Osteoblast (primary cell): ENCODE measurements around the gene RGS17. TPM values are rescaled to one million over a fixed set of nuclear protein-coding genes. Genes with fewer than 3 reads are reported as not detected.
A peak's percentile ranks its signal among the peaks of the same experiment; 100 is the strongest.

Experiments used
- DNase-seq: peaks from one replicate; pipeline ENCODE4 v3.0.0; 2011; ENCODE audit warnings: low spot score, mixed read lengths; ENCODE audit not compliant: insufficient read length; ENCODE audit errors: missing footprints
- H2AFZ ChIP-seq: 2 replicates; pipeline ENCODE4 v1.6.0; 2011; ENCODE audit warnings: mild to moderate bottlenecking, low read length
- H3K27ac ChIP-seq: 2 replicates; pipeline ENCODE4 v1.5.1; 2011; ENCODE audit warnings: mild to moderate bottlenecking, low read depth, low read length, moderate library complexity
- H3K27me3 ChIP-seq: 2 replicates; pipeline ENCODE4 v1.6.0; 2012; ENCODE audit warnings: mild to moderate bottlenecking, control low read depth, inconsistent platforms, low read length, moderate library complexity; ENCODE audit not compliant: insufficient read depth
- H3K36me3 ChIP-seq: 2 replicates; pipeline ENCODE4 v1.5.1; 2011; ENCODE audit warnings: mild to moderate bottlenecking, low read length, control low read depth, moderate library complexity; ENCODE audit not compliant: insufficient read depth
- H3K4me1 ChIP-seq: 2 replicates; pipeline ENCODE4 v1.5.1; 2011; ENCODE audit warnings: mild to moderate bottlenecking, low read length, control low read depth, moderate library complexity; ENCODE audit not compliant: insufficient read depth
- H3K4me2 ChIP-seq: 2 replicates; pipeline ENCODE4 v1.6.0; 2011; ENCODE audit warnings: mild to moderate bottlenecking, low read length; ENCODE audit not compliant: insufficient read depth
- H3K4me3 ChIP-seq: fragments of 200-600 bp; sonication (generic); 3 replicates; pipeline ENCODE4 v1.5.1; 2012; ENCODE audit warnings: mild to moderate bottlenecking, low read length, inconsistent platforms; ENCODE audit not compliant: insufficient read depth
- H3K79me2 ChIP-seq: 2 replicates; pipeline ENCODE4 v1.6.0; 2012; ENCODE audit warnings: mild to moderate bottlenecking, low read length, control low read depth, inconsistent platforms; ENCODE audit not compliant: insufficient read depth
- H3K9me3 ChIP-seq: 2 replicates; pipeline ENCODE4 v1.5.1; 2011; ENCODE audit warnings: low read depth, low read length, control low read depth
- H4K20me1 ChIP-seq: 2 replicates; pipeline ENCODE4 v1.6.0; 2012; ENCODE audit warnings: mild to moderate bottlenecking, low read length, control low read depth; ENCODE audit not compliant: insufficient read depth
- total RNA-seq: library from RNA; depleted of rRNA; stranded (reverse); fragments of >200 nt; gene quantifications from 2 replicates; pipeline ENCODE4 v1.2.3, GENCODE V29; 2012
- TF ChIP-seq, protein P1 (sequence below): IDR thresholded peaks from 2 replicates; pipeline ENCODE4 v1.5.1; 2011; ENCODE audit warnings: mild to moderate bottlenecking, low read depth, low read length, moderate library complexity; ENCODE audit errors: extremely low read depth

The RGS17 gene
- total RNA-seq, 1 donor, result 1.4 TPM

- no peaks in the 10 kb centered on the region for H3K9me3 ChIP-seq
- peak overlapping the region; percentile 95 for H2AFZ ChIP-seq
- peaks cover 3% of the 10 kb centered on the region for H3K36me3 ChIP-seq
- peaks cover 30% of the 10 kb centered on the region for H3K4me1 ChIP-seq
- peak overlapping the region; percentile 94 for H3K4me3 ChIP-seq
- H3K27me3 ChIP-seq, result no peaks in the 10 kb centered on the region
- H4K20me1 ChIP-seq, result peaks cover 9% of the 10 kb centered on the region
- TF ChIP-seq, protein P1, sequence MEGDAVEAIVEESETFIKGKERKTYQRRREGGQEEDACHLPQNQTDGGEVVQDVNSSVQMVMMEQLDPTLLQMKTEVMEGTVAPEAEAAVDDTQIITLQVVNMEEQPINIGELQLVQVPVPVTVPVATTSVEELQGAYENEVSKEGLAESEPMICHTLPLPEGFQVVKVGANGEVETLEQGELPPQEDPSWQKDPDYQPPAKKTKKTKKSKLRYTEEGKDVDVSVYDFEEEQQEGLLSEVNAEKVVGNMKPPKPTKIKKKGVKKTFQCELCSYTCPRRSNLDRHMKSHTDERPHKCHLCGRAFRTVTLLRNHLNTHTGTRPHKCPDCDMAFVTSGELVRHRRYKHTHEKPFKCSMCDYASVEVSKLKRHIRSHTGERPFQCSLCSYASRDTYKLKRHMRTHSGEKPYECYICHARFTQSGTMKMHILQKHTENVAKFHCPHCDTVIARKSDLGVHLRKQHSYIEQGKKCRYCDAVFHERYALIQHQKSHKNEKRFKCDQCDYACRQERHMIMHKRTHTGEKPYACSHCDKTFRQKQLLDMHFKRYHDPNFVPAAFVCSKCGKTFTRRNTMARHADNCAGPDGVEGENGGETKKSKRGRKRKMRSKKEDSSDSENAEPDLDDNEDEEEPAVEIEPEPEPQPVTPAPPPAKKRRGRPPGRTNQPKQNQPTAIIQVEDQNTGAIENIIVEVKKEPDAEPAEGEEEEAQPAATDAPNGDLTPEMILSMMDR, result no peak
- DNase-seq, result peak; percentile 97
- H3K4me2 ChIP-seq, result peak overlapping the region; percentile 98
- peaks cover 68% of the 10 kb centered on the region for H3K79me2 ChIP-seq
- peak overlapping the region; percentile 84 for H3K27ac ChIP-seq
Measured at GRCh38 chr6:152983637-152984512, 147.2 kb downstream of the RGS17 start.

DNA sequence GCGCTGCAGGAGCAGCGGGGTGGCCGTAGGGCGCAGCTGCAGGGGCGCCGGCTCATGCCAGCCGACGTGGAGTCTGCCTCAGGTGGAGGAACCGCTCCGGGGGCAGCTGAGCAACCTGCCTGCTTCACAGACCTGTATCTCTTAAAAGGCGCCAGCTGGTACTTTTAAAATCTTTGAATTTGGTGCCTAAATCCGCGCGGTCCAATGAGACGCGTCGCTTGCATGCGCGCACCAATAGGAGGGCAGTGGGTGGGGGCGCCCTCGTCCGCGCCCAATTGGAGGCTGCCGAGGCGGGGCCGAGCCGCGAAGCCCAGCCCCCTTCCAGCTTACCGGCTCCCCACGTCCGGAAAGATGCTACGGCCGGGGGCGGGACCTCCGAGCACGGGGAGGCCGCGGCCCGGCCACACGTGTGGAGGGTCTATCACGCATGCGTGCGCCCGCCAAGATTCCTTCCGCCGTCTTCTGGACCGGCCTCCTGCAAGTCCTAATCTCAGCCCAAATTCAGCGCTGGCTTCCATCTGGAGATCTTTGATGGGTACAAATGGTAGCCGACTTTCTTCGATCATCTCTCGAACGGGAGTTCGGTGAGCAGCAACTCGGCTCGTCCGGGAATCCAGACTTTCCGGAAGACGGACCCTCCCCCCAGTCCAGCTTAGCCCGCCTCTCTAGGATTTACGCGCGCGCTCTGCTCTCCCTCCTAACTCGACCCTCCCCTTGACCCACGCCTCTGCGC is 148.0 kb downstream of the RGS17 start, which contains the start of gene FBXO5:
Gene FBXO5, minus strand, starts transcription at position 138 of the 733 bp plus-strand sequence. Its CDS starts 82 bp downstream, at position 56.
- peak within 1 kb of the TSS; percentile 84 for H3K27ac ChIP-seq
- H3K36me3 ChIP-seq, result peaks cover 3% of the 10 kb centered on the region
- peak within 1 kb of the TSS; percentile 95 for H2AFZ ChIP-seq
- H3K4me3 ChIP-seq, result peak within 1 kb of the TSS; percentile 94
- H3K79me2 ChIP-seq, result peaks cover 75% of the 10 kb centered on the region
- TF ChIP-seq, protein P1, result no peak
- DNase-seq, result peak; percentile 98
- H3K4me1 ChIP-seq, result peaks cover 36% of the 10 kb centered on the region
- H4K20me1 ChIP-seq, result peaks cover 9% of the 10 kb centered on the region
- H3K9me3 ChIP-seq, result no peaks in the 10 kb centered on the region
- no peaks in the 10 kb centered on the region for H3K27me3 ChIP-seq
- H3K4me2 ChIP-seq, result peak within 1 kb of the TSS; percentile 98

DNA sequence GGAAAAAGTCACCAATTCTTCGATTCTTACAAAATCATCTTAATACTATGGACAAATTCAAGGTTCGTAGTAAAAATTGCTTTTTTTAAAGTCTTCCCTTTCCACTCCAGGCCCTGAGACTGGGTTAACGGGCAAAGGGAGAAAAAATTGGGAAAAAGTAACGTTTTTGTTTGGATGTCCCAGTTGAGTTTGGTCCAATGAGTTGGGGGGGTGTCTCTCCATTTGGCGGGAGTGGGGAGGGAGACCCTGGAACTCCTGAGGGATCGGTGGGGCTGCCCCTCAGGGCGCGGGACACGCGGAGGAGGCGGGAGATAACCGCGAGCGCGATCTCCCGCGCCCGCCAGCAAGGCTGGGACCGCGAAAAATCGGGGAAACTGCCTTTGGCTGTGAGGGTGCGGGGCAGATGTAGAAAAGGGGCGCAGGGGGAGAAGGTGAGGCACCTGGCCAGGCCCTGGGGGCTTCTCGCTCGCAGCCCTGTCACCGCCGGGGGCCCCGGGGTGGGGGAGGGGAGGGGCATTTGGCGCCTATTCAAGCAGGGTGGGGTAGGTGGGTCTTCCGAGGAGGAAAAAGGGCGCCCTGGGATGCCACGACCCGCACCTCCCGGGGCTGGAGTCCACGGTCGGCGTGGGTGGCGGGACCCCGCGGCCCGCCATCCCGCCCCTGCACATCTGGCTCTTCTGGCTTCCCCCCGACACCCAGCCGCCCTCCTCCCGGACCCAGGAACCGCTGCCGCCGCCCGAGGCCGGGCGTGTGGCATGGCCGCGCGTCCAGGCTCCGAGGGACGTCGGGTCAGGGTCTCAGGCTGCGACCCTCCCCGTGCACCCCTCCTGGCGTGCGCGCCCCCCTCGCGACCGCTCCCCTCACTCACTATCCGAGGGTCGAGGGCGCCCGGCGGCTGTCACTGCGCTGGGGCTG is 148.8 kb downstream of the RGS17 start:
- H3K4me1 ChIP-seq, result peaks cover 41% of the 10 kb centered on the region
- H3K36me3 ChIP-seq, result peaks cover 3% of the 10 kb centered on the region
- peak; percentile 49 for DNase-seq
- peak overlapping the region; percentile 84 for H3K27ac ChIP-seq
- no peaks in the 10 kb centered on the region for H3K27me3 ChIP-seq
- H3K79me2 ChIP-seq, result peaks cover 83% of the 10 kb centered on the region
- H3K9me3 ChIP-seq, result no peaks in the 10 kb centered on the region
- peaks cover 9% of the 10 kb centered on the region for H4K20me1 ChIP-seq
- peak overlapping the region; percentile 94 for H3K4me3 ChIP-seq
- TF ChIP-seq, protein P1, result no peak
- no peak overlapping the region for H2AFZ ChIP-seq
- H3K4me2 ChIP-seq, result peak overlapping the region; percentile 98
